ENCODE results near the gene LPA. TPM values are rescaled to one million over a fixed set of nuclear protein-coding genes. Genes with fewer than 3 reads are reported as not detected.

The LPA gene
- total and polyA plus RNA-seq, 2 of the 13 experiments (the other 11 are each of a cell fraction or from before 2014, with no cell fraction given) = not detected

GRCh38 chr6:160667639-160668481 is 3.8 kb upstream of the LPA start:
- Histone ChIP-seq H3K4me1 (ENCODE audit: insufficient read depth, low read length) (no peaks in the 10 kb centered on the region), H3K27me3 (ENCODE audit: control insufficient read depth in 1 of 2, insufficient read depth in 2 of 2, low read length in 2 of 2) (no peaks in the 10 kb centered on the region), H3K9ac (ENCODE audit: insufficient read depth, low read depth, low read length) (no peak overlapping the region), H3K79me2 (ENCODE audit: insufficient read depth, low read length) (no peaks in the 10 kb centered on the region), H3K27ac (ENCODE audit: extremely low read length, insufficient read depth, low read length) (no peak overlapping the region), H3K36me3 (replicated peaks in 1 of 2; ENCODE audit: control insufficient read depth in 1 of 2, insufficient read depth in 2 of 2, low read length in 2 of 2) (no peaks in the 10 kb centered on the region), H3K4me2 (ENCODE audit: low read depth, low read length) (no peak overlapping the region), H3K4me3 (replicated peaks in 1 of 3; ENCODE audit: insufficient read depth in 1 of 3, low read depth in 2 of 3, low read length in 3 of 3) (no peak overlapping the region), H4K20me1 (ENCODE audit: insufficient read depth, low read length) (no peaks in the 10 kb centered on the region), H2AFZ (ENCODE audit: low read length) (no peak overlapping the region), H3K9me3 (ENCODE audit: low read length) (no peaks in the 10 kb centered on the region)
- in situ Hi-C loops (cut with HindIII; ENCODE audit: extremely low pct_ligation_motif_present, low pct_unique_long_range_greater_than_20kb) (loop anchor here (25.0 kb wide), 1 partner anchor 156 kb away; no protein-coding TSS in a partner anchor), intact Hi-C loops (cut with micrococcal nuclease; ENCODE audit: unreplicated experiment) (loop anchor here (1.0 kb wide), 1 partner anchor 148 kb away; no protein-coding TSS in a partner anchor)
- FAIRE-seq (peak; percentile 88), DNase-seq (ENCODE audit: low spot score) (peak; percentile 50), ATAC-seq (peak; percentile 98)
- 9% methylated on average over 7 of the region's 9 CpGs for WGBS (ENCODE audit: low lambda C conversion rate)
- POLR2A ChIA-PET = no interaction called here
- CTCF ChIA-PET (ENCODE audit: low intra/inter-chr PET ratio, low total read pairs) = interaction anchor here (2.1 kb wide), 1 partner anchor 148 kb away, joined by 17 read pairs; no protein-coding TSS in a partner anchor
- no TSS peak for BruUV-seq (replicated peaks)
- no peak for TF ChIP-seq KLF9 (CRISPR knock-in tag; IDR thresholded peaks at IDR 0.05; ENCODE audit: low read depth)
- TF ChIP-seq CCDC6 (CRISPR knock-in tag; IDR thresholded peaks at IDR 0.05) = no peak
- TF ChIP-seq BCL3 (CRISPR knock-in tag; IDR thresholded peaks at IDR 0.05) = 0 out of 2 replicates have a peak, but pooled peaks have one; percentile 60
- no peak for TF ChIP-seq ARID3A (IDR thresholded peaks at IDR 0.05; ENCODE audit: low read depth, low read length)
- TF ChIP-seq ATF4 (CRISPR knock-in tag; IDR thresholded peaks at IDR 0.05) = no peak
- no peak for TF ChIP-seq FOSL2 (CRISPR knock-in tag; IDR thresholded peaks at IDR 0.05)
- no peak for TF ChIP-seq ZNF670 (CRISPR knock-in tag; IDR thresholded peaks at IDR 0.05; ENCODE audit: borderline replicate concordance)
- no peak for TF ChIP-seq ZBTB21 (CRISPR knock-in tag; IDR thresholded peaks at IDR 0.05)
- no peak for TF ChIP-seq ZNF333 (CRISPR knock-in tag; IDR thresholded peaks at IDR 0.05; ENCODE audit: borderline replicate concordance)
- TF ChIP-seq ZNF737 (CRISPR knock-in tag; IDR thresholded peaks at IDR 0.05; ENCODE audit: borderline replicate concordance) = no peak
- TF ChIP-seq TP53 (CRISPR knock-in tag; conservative IDR thresholded peaks at IDR 0.05) = no peak
- TF ChIP-seq ZNF280D (CRISPR knock-in tag; IDR thresholded peaks at IDR 0.05) = no peak
- TF ChIP-seq PBX2 (CRISPR knock-in tag; IDR thresholded peaks at IDR 0.05) = no peak
